ENCODE results near the gene MAP3K14.

DNA sequence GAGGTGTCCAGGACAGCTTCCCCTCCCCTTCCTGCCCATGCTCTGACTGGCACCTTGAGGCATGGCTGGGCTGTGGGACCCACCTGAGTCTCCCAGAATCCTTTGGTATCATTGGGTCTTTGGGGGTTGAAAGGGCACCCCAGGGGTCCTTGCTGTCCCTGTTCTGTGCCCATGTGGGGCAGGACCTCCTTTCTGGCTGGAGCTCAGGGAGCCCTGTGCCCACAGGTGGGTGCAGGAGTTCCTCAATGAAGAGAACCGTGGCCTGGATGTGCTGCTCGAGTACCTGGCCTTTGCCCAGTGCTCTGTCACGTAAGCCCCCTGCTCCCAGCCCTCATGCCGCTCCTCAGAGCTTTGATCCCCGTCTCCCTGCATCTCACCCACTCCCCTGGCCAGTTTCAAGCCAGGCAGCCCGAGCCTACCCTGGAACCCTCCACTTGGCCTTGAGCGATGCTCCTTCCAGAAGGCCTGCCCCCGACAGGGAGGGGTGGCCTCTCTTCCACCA, 83.3 kb downstream of the MAP3K14 start:
- no peak for TF ChIP-seq POLR2A (IDR thresholded peaks at IDR 0.05; ENCODE audit: low read depth, low read length)
- no peak for TF ChIP-seq TAF1 (IDR thresholded peaks at IDR 0.05; ENCODE audit: low read depth, low read length)
- no peak for TF ChIP-seq PAX5 (IDR thresholded peaks at IDR 0.05; ENCODE audit: insufficient read depth, low read length, severe bottlenecking)
- TF ChIP-seq POLR2AphosphoS5 (IDR thresholded peaks at IDR 0.05; ENCODE audit: low read depth, low read length): no peak
- no peak for TF ChIP-seq SPI1 (IDR thresholded peaks at IDR 0.05; ENCODE audit: low read depth, low read length)
